Heart left ventricle (tissue), 16 donors: ENCODE data around the gene PLBD1. TPM values are rescaled to one million over a fixed set of nuclear protein-coding genes. Genes with fewer than 3 reads are reported as not detected.

Experiments
- ATAC-seq, 4 donors: fragments of 200-7000 bp; cut with Tn5 transposase; one replicate each; pipeline ENCODE4 v1.9.1; 2020 to 2022; ENCODE audit warnings: moderate library complexity in 4 of 4, mild to moderate bottlenecking in 3 of 4, moderate number of reproducible peaks in 1 of 4
- DNase-seq, 5 donors: peaks; one replicate each; pipeline ENCODE4 v3.0.0-alpha.2; 2020
- H3K27ac ChIP-seq, 12 donors: fragments of 200-600 bp; sonication (generic) in 4 of 12; one replicate each; pipeline versions ENCODE4 v1.5.0 to v1.8.0; 2016 to 2022; ENCODE audit warnings: mild to moderate bottlenecking in 2 of 12
- H3K27me3 ChIP-seq, 9 donors: fragments of 200-600 bp; sonication (generic) in 2 of 9; one replicate each; pipeline versions ENCODE4 v1.5.1 to v1.8.0; 2016 to 2022; ENCODE audit warnings: mild to moderate bottlenecking in 3 of 9
- H3K36me3 ChIP-seq, 9 donors: fragments of 200-600 bp; sonication (generic) in 2 of 9; one replicate each; pipeline versions ENCODE4 v1.5.0 to v1.8.0; 2018 to 2022; ENCODE audit warnings: mild to moderate bottlenecking in 2 of 9
- H3K4me1 ChIP-seq, 12 donors: fragments of 200-600 bp; sonication (generic) in 4 of 12; one replicate each; pipeline versions ENCODE4 v1.5.0 to v1.8.0; 2016 to 2022; ENCODE audit warnings: mild to moderate bottlenecking in 3 of 12
- H3K4me3 ChIP-seq, 12 donors: fragments of 200-600 bp; sonication (generic) in 4 of 12; one replicate each; pipeline versions ENCODE4 v1.5.0 to v1.8.0; 2017 to 2022; ENCODE audit warnings: mild to moderate bottlenecking in 9 of 12, moderate library complexity in 4 of 12
- H3K9me3 ChIP-seq, 12 donors: fragments of 200-600 bp; sonication (generic) in 4 of 12; one replicate each; pipeline versions ENCODE4 v1.5.0 to v1.8.0; 2016 to 2022; ENCODE audit warnings: mild to moderate bottlenecking in 1 of 12
- POLR2A ChIP-seq, 2 donors: fragments of 450-650 bp; IDR thresholded peaks; one replicate each; pipeline ENCODE4 v1.6.1; 2017; ENCODE audit warnings: antibody characterized with exemption in 2 of 2, mild to moderate bottlenecking in 2 of 2, moderate library complexity in 2 of 2
- WGBS, 4 donors: extraction: QIAGEN DNeasy Blood & Tissue Kit in 2 of 4; methylation state at CpG; one replicate each; pipeline versions ENCODE4 v1.1.5 to v1.1.7; 2013 to 2018; 5-methylcytosine and 5-hydroxymethylcytosine counted together
- intact Hi-C, 10 donors: fragments of 100-400 bp; cut with DNase I; formaldehyde crosslinking; loops; one replicate each; pipeline versions ENCODE4 v1.11.1 to v1.14.2; 2022
- polyA plus RNA-seq, 2 donors: library from polyadenylated mRNA; stranded (reverse); fragments of 200-250 nt; gene quantifications; one replicate each; pipeline ENCODE4 v1.2.3, GENCODE V29; 2013
- total RNA-seq, 9 donors: library from RNA; depleted of rRNA in 2 of 9; stranded (reverse); fragments of >200 nt in 2 of 9; fragmentation: NEBNext Ultra II Directional in 3 of 9; extraction: Animal tissue kit (Norgen Biotek cat#: 25700) in 3 of 9; gene quantifications; one replicate each; pipeline versions ENCODE4 v1.1.0 to v1.2.4, GENCODE V29; 2016 to 2023
- TF ChIP-seq, protein P1 (sequence below), 12 donors: fragments of 200-600 bp; sonication (generic) in 4 of 12; IDR thresholded peaks; one replicate each; pipeline versions ENCODE4 v1.5.0 to v1.8.0; 2018 to 2022; ENCODE audit warnings: antibody characterized with exemption in 12 of 12, mild to moderate bottlenecking in 5 of 12
- donor health status: ischemic (EF 13 %, LVEDD 7.1; RV severe dilation, severe dysfunction).
- donor health status: healthy with polysubstance abuse.
- donor health status: DM: no; HTN: yes; CAD: no.
- donor health status: DM: no; HTN: no; CAD: no.
- donor health status: ischemic (EF 25% LVEDD 6.9; RV normal size, moderate dysfunction).
- donor health status: ischemic (EF 25% LVEDD 5.7; RV mildly dilated, moderate dysfunction).
- donor health status: healthy.
- donor health status: DM: yes; HTN: yes; CAD: no.
- donor health status: ischemic (EF 35%, LVEDD 5.7; RV mildly dilated, moderate dysfunction).
- donor health status: nonischemic (EF 11% LVEDD 7.7; RV severe dilation, severe dysfunction).
- donor health status: DM: yes; HTN: yes; CAD: no.
- donor health status: PGD.
- donor health status: ischemic (EF 29% LVEDD 5.4; RV normal size, mild dysfunction).
- donor health status: nonischemic (EF 23%, LVEDD 6.1; RV moderate dilation, normal function).

PLBD1 gene
- total and polyA plus RNA-seq, 11 donors, result 6.0 to 49.1 (median 25.0) TPM

DNA sequence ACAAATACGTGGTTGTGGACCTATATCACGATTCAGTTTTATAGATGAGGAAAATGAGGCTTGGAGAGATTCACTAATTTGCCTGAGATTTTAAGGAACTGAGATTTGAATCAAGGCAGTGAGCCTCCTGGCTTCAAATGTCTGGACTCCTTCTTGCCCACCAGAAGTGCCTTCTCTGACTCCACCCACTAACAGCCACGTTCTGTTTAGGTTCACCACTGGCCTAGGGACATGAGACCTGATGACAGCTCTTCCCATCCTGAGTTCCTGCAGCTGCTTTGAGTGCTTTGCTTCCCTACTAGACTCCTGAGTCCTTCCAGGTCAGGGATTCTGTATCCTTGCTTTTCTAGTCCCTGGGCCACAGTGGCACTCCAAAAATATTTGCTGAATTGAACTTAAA is 57.1 kb downstream of the PLBD1 start:
- no peak for DNase-seq
- peaks cover 0 to 47% (median 22%) of the 10 kb centered on the region in 9 donors for H3K36me3 ChIP-seq
- H3K27me3 ChIP-seq, result no peaks in the 10 kb centered on the region
- intact Hi-C loops, result loop anchor here in 9 of 10 donors (5.0 to 10.0 kb wide), 4 partner anchors 104 to 154 kb away; no protein-coding TSS in a partner anchor
- H3K9me3 ChIP-seq, result no peaks in the 10 kb centered on the region
- H3K4me1 ChIP-seq, result no peaks in the 10 kb centered on the region
- no peak for ATAC-seq
- no peak overlapping the region for H3K27ac ChIP-seq
- WGBS, 4 donors, result 64 to 67% (median 66%) methylated on average over 3 of the region's 3 CpGs
- H3K4me3 ChIP-seq, result no peak overlapping the region
- TF ChIP-seq, protein P1, sequence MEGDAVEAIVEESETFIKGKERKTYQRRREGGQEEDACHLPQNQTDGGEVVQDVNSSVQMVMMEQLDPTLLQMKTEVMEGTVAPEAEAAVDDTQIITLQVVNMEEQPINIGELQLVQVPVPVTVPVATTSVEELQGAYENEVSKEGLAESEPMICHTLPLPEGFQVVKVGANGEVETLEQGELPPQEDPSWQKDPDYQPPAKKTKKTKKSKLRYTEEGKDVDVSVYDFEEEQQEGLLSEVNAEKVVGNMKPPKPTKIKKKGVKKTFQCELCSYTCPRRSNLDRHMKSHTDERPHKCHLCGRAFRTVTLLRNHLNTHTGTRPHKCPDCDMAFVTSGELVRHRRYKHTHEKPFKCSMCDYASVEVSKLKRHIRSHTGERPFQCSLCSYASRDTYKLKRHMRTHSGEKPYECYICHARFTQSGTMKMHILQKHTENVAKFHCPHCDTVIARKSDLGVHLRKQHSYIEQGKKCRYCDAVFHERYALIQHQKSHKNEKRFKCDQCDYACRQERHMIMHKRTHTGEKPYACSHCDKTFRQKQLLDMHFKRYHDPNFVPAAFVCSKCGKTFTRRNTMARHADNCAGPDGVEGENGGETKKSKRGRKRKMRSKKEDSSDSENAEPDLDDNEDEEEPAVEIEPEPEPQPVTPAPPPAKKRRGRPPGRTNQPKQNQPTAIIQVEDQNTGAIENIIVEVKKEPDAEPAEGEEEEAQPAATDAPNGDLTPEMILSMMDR (IDR thresholded peaks at IDR 0.05), result no peak
- no peak for TF ChIP-seq POLR2A (IDR thresholded peaks at IDR 0.05)

DNA sequence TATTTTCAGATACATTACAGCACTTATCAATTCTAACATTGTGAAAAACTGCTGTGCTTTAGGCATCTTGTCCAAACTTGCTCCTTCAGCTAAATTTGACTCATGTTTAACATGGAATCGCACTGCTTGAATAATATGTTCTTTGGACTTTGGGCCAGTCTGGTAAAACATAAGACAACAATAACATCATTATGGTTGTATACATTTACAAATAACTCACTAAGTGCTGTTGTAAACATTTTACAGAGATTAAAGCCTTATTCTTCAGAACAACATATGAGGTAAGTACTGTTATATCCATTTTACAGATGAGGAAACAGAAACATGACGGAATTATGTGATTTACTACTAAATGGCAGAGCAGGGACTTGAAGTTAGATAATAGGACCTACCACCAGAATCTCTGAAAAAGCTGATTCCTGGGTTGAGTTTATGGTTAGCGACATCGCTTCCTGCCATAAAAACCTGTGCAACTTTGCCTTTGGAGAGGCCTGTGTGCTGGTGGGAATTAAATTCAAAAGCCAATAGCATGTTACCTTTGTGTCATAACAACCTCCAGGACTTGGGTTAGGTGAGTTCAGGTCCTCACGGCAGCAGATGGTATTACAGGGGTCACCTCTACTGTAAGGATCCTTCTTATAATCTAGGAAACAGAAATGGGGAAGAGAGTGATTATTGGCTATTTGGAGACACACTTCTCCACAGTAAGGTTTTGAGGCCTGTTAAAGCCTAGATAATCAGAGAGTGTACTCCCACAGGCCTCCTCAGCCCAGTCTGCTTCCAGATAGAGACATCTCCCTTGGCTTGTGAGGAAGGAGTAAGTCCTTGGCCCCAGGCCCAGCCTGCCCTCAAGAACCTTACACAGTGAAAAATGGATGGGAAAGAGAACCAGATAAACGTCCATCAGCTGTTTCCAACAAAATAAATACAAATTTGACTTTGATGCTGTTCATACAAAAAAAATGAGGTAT is 61.8 kb downstream of the PLBD1 start:
- intact Hi-C loops, result no loop called here
- DNase-seq (no peak), ATAC-seq (no peak)
- no peak overlapping the region for H3K27ac ChIP-seq
- no peaks in the 10 kb centered on the region for H3K4me1 ChIP-seq
- no peaks in the 10 kb centered on the region for H3K9me3 ChIP-seq
- H3K36me3 ChIP-seq, result peaks cover 0 to 82% (median 58%) of the 10 kb centered on the region in 9 donors
- TF ChIP-seq, protein P1 (IDR thresholded peaks at IDR 0.05), result no peak
- no peak for TF ChIP-seq POLR2A (IDR thresholded peaks at IDR 0.05)
- no peaks in the 10 kb centered on the region for H3K27me3 ChIP-seq
- no peak overlapping the region for H3K4me3 ChIP-seq
- WGBS, 4 donors, result 89 to 94% (median 92%) methylated on average over 6 of the region's 6 CpGs

DNA sequence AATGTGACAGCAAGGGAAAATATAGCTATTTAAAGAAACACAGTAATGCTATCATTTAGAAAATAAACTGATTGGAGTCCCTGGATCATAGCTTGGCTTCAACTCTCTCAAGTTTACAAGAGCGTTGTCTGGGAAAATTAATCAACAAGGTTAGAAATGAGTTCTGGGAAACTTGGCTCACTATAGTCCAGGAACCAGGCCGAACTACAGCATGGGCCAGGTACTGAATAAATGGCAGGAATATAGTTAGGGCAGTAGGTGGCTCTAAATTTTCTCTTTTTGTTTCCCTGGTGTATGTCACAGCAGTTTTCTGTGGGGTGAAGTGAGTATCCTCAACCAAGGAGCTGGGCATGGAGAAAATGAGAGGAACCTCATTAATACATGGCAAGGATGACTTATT is 72.4 kb downstream of the PLBD1 start:
- peak; percentile 47 to 70 (median 58) for ATAC-seq
- Histone ChIP-seq H3K27me3 (no peaks in the 10 kb centered on the region), H3K9me3 (no peaks in the 10 kb centered on the region), H3K27ac (no peak overlapping the region), H3K4me3 (no peak overlapping the region), H3K4me1 (peaks cover 0 to 11% (median 0%) of the 10 kb centered on the region in 12 donors), H3K36me3 (peaks cover 0 to 97% (median 88%) of the 10 kb centered on the region in 9 donors)
- intact Hi-C loops, result no loop called here
- TF ChIP-seq POLR2A (IDR thresholded peaks at IDR 0.05), result no peak
- TF ChIP-seq, protein P1 (IDR thresholded peaks at IDR 0.05), result no peak
- DNase-seq, result no peak
- 50 to 65% (median 62%) methylated on average over 2 of the region's 2 CpGs for WGBS, 4 donors

DNA sequence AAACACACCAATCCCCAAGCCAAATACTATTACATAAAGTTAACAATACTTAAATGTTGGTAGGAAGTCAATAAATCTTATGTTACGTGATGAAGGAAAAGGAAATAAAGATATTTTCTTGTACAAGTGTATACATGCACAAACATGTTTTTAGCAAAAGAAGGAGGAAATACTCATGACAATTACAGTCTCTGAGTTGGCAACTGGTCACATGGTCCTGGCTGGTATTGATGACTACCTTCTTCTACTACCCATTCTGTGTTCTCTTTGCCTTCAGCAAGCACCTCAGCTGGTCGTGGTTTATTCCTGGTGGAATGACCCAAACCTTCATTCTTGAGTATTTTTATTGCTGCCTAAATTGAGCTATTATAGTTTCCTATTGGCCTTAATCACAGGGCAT is 84.8 kb downstream of the PLBD1 start:
- no peaks in the 10 kb centered on the region for H3K27me3 ChIP-seq
- ATAC-seq (no peak), DNase-seq (no peak)
- no peaks in the 10 kb centered on the region for H3K4me1 ChIP-seq
- peaks cover 0 to 100% (median 95%) of the 10 kb centered on the region in 9 donors for H3K36me3 ChIP-seq
- TF ChIP-seq, protein P1 (IDR thresholded peaks at IDR 0.05), result no peak
- TF ChIP-seq POLR2A (IDR thresholded peaks at IDR 0.05), result no peak
- no peak overlapping the region for H3K4me3 ChIP-seq
- no peaks in the 10 kb centered on the region for H3K9me3 ChIP-seq
- H3K27ac ChIP-seq, result no peak overlapping the region
- 94 to 96% (median 96%) methylated on average over 2 of the region's 2 CpGs for WGBS, 4 donors
- intact Hi-C loops, result no loop called here
